A549 (cell line): Measurements from ENCODE around the gene SUGCT. TPM values are rescaled to one million over a fixed set of nuclear protein-coding genes. Genes with fewer than 3 reads are reported as not detected.
A peak's percentile ranks its signal among the peaks of the same experiment; 100 is the strongest.

ENCODE experiments used
- ATAC-seq, 2 experiments: fragments of 200-7000 bp in 1 of 2; fragments of >200 bp in 1 of 2; cut with Nextera tagmentation in 1 of 2; cut with Tn5 transposase in 1 of 2; 3 replicates each; pipeline versions ENCODE4 v1.8.0 to v1.9.1; 2018 to 2020; ENCODE audit warnings: mild to moderate bottlenecking in 1 of 2, moderate library complexity in 1 of 2
- CTCF ChIA-PET: fragments of 300-600 bp; sonication (Branson Sonifier 250); formaldehyde crosslinking; extraction: SDS; loops from one replicate; lab custom pipeline; 2021; ENCODE audit warnings: antibody characterized with exemption, inconsistent platforms; lab: Yijun Ruan, JAX
- POLR2A ChIA-PET: fragments of 350-600 bp; formaldehyde crosslinking; extraction: SDS; loops from one replicate; lab custom pipeline; 2021; ENCODE audit warnings: antibody characterized with exemption, inconsistent platforms; lab: Yijun Ruan, JAX
- DNase-seq, 2 experiments: peaks; one replicate each; pipeline versions ENCODE4 v3.0.0 to v3.0.0-alpha.2; 2011 to 2016; ENCODE audit warnings: low read depth in 1 of 2, low spot score in 1 of 2
- FAIRE-seq: peaks from 2 replicates; lab custom pipeline; 2011; peaks lifted over from hg19 to GRCh38; lab: Jason Lieb, UNC
- H3K27ac ChIP-seq, 2 experiments: fragments of >200 bp; sonication (Bioruptor Twin); formaldehyde crosslinking; 3 replicates each; pipeline ENCODE4 v1.5.1; 2016 to 2017
- H3K4me1 ChIP-seq: fragments of >200 bp; sonication (Bioruptor Twin); formaldehyde crosslinking; 3 replicates; pipeline ENCODE4 v1.6.1; 2016
- H3K4me2 ChIP-seq: fragments of >200 bp; sonication (Bioruptor Twin); formaldehyde crosslinking; 3 replicates; pipeline ENCODE4 v1.6.1; 2016
- H3K4me3 ChIP-seq: fragments of >200 bp; sonication (Bioruptor Twin); formaldehyde crosslinking; 3 replicates; pipeline ENCODE4 v1.5.1; 2016
- H3K9me3 ChIP-seq: fragments of >200 bp; sonication (Bioruptor Twin); formaldehyde crosslinking; 3 replicates; pipeline ENCODE4 v1.6.1; 2016
- CBX8 ChIP-seq: fragments of 200-600 bp; sonication (generic); IDR thresholded peaks from 2 replicates; pipeline ENCODE4 v1.6.1; 2016
- CEBPB ChIP-seq, 2 experiments: fragments of >200 bp in 1 of 2; sonication (Bioruptor Twin) in 1 of 2; formaldehyde crosslinking in 1 of 2; IDR thresholded peaks; 2 replicates each; pipeline ENCODE4 v1.6.1; 2012 to 2016
- CHD4 ChIP-seq: fragments of 200-600 bp; sonication (generic); IDR thresholded peaks from 2 replicates; pipeline ENCODE4 v1.6.1; 2016; ENCODE audit warnings: antibody characterized with exemption, mild to moderate bottlenecking, borderline replicate concordance
- CTCF ChIP-seq: fragments of >200 bp; sonication (Bioruptor Twin); formaldehyde crosslinking; IDR thresholded peaks from 3 replicates; pipeline ENCODE4 v1.5.1; 2016
- EP300 ChIP-seq, 2 experiments: fragments of >200 bp; sonication (Bioruptor Twin); formaldehyde crosslinking; IDR thresholded peaks; 2 replicates in 1 of 2; 3 replicates in 1 of 2; pipeline ENCODE4 v1.6.1; 2016 to 2017
- ESRRA ChIP-seq: fragments of 150-350 bp; IDR thresholded peaks from 2 replicates; pipeline ENCODE4 v1.6.1; 2014; ENCODE audit warnings: mild to moderate bottlenecking, low read length, borderline replicate concordance
- FOSL2 ChIP-seq, 2 experiments: fragments of 450-650 bp in 1 of 2; fragments of >200 bp in 1 of 2; sonication (Bioruptor Twin) in 1 of 2; formaldehyde crosslinking; IDR thresholded peaks; 2 replicates each; pipeline versions ENCODE4 v1.5.0 to v1.6.1; 2016 to 2020; ENCODE audit warnings: mild to moderate bottlenecking in 1 of 2, moderate library complexity in 1 of 2
- FOXS1 ChIP-seq: fragments of 250-450 bp; sonication (Bioruptor Pico); IDR thresholded peaks from 2 replicates; pipeline ENCODE4 v1.5.0; 2020; ENCODE audit warnings: mild to moderate bottlenecking, moderate library complexity
- GATA3 ChIP-seq: IDR thresholded peaks from 2 replicates; pipeline ENCODE4 v1.6.1; 2012; ENCODE audit warnings: borderline replicate concordance
- HOXA7 ChIP-seq: fragments of 250-450 bp; sonication (Bioruptor Pico); IDR thresholded peaks from 2 replicates; pipeline ENCODE4 v1.5.0; 2020; ENCODE audit warnings: mild to moderate bottlenecking, moderate library complexity
- HOXB5 ChIP-seq: fragments of 250-450 bp; sonication (Bioruptor Pico); IDR thresholded peaks from 2 replicates; pipeline ENCODE4 v1.5.0; 2020; ENCODE audit warnings: mild to moderate bottlenecking, moderate library complexity
- MAZ ChIP-seq: fragments of 150-350 bp; IDR thresholded peaks from 2 replicates; pipeline ENCODE4 v1.6.1; 2014; ENCODE audit warnings: antibody characterized with exemption, low read depth, low read length, borderline replicate concordance
- MYC ChIP-seq: IDR thresholded peaks from 2 replicates; pipeline ENCODE4 v1.6.1; 2012; ENCODE audit warnings: mild to moderate bottlenecking, inconsistent platforms, low read length, improper control_type of control experiment, borderline replicate concordance
- NFE2L2 ChIP-seq: fragments of 150-350 bp; conservative IDR thresholded peaks from 2 replicates; pipeline ENCODE4 v1.6.1; 2014; ENCODE audit warnings: low read length
- NR3C1 ChIP-seq: fragments of >200 bp; sonication (Bioruptor Twin); formaldehyde crosslinking; IDR thresholded peaks from 3 replicates; pipeline ENCODE4 v1.6.1; 2017
- PBX3 ChIP-seq: IDR thresholded peaks from 2 replicates; pipeline ENCODE4 v1.6.1; 2012
- PHF8 ChIP-seq: fragments of 200-600 bp; sonication (generic); IDR thresholded peaks from 2 replicates; pipeline ENCODE4 v1.6.1; 2016; ENCODE audit warnings: low read depth, mild to moderate bottlenecking, antibody characterized with exemption, moderate library complexity, borderline replicate concordance
- RAD21 ChIP-seq, 2 experiments: fragments of >200 bp in 1 of 2; sonication (Bioruptor Twin) in 1 of 2; formaldehyde crosslinking in 1 of 2; IDR thresholded peaks in 1 of 2; conservative IDR thresholded peaks in 1 of 2; 2 replicates in 1 of 2; 3 replicates in 1 of 2; pipeline ENCODE4 v1.6.1; 2012 to 2018; ENCODE audit warnings: inconsistent platforms in 1 of 2
- REST ChIP-seq: fragments of 200-600 bp; sonication (generic); IDR thresholded peaks from 2 replicates; pipeline ENCODE4 v1.6.1; 2016; ENCODE audit warnings: antibody characterized with exemption, mild to moderate bottlenecking, moderate library complexity
- RFX5 ChIP-seq: fragments of 450-650 bp; IDR thresholded peaks from 2 replicates; pipeline ENCODE4 v1.7.1; 2014; ENCODE audit warnings: antibody characterized with exemption, mild to moderate bottlenecking, moderate library complexity
- RNF2 ChIP-seq: fragments of 200-600 bp; sonication (generic); IDR thresholded peaks from 2 replicates; pipeline ENCODE4 v1.6.1; 2016; ENCODE audit warnings: low read depth, mild to moderate bottlenecking, antibody characterized with exemption, moderate library complexity, borderline replicate concordance
- SREBF2 ChIP-seq: fragments of 450-650 bp; IDR thresholded peaks from 2 replicates; pipeline ENCODE4 v1.6.1; 2014; ENCODE audit warnings: mild to moderate bottlenecking, moderate library complexity
- TFCP2L1 ChIP-seq: fragments of 250-450 bp; sonication (Bioruptor Pico); IDR thresholded peaks from 2 replicates; pipeline ENCODE4 v1.5.0; 2021; ENCODE audit warnings: mild to moderate bottlenecking
- TP53 ChIP-seq: fragments of 250-450 bp; sonication (Bioruptor Pico); IDR thresholded peaks from 2 replicates; pipeline ENCODE4 v1.5.0; 2021; ENCODE audit warnings: mild to moderate bottlenecking, moderate library complexity
- ZC3H11A ChIP-seq: fragments of 450-650 bp; IDR thresholded peaks from 2 replicates; pipeline ENCODE4 v1.6.1; 2014; ENCODE audit warnings: antibody characterized with exemption, mild to moderate bottlenecking
- ZSCAN20 ChIP-seq: fragments of 250-450 bp; sonication (Bioruptor Pico); IDR thresholded peaks from 2 replicates; pipeline ENCODE4 v1.8.0; 2022; ENCODE audit warnings: mild to moderate bottlenecking, moderate library complexity
- WGBS: methylation state at CpG from one replicate; pipeline ENCODE4 v1.1.6; 2017; ENCODE audit errors: missing lambda C conversion rate; 5-methylcytosine and 5-hydroxymethylcytosine counted together
- polyA minus RNA-seq: library from RNA; depleted of rRNA, polyadenylated mRNA; stranded (reverse); fragments of >200 nt; gene quantifications from 2 replicates; pipeline ENCODE4 v1.2.3, GENCODE V29; 2011; rRNA and poly(A)+ RNA removed
- polyA plus RNA-seq, 4 experiments: library from polyadenylated mRNA; depleted of rRNA in 3 of 4; stranded (reverse); fragments of >200 nt; fragmentation: RNase III in 1 of 4; extraction: RNeasy Plus Mini Kit Qiagen cat#74134 plus additional on column Dnase treatment in 1 of 4; gene quantifications; 2 replicates in 3 of 4; 3 replicates in 1 of 4; pipeline ENCODE4 v1.2.3, GENCODE V29; 2011 to 2017
- TF ChIP-seq, protein P1 (sequence below): fragments of 250-450 bp; sonication (Bioruptor Pico); IDR thresholded peaks from 2 replicates; pipeline ENCODE4 v1.5.0; 2020; ENCODE audit warnings: low read depth, mild to moderate bottlenecking, moderate library complexity
- TF ChIP-seq, protein P2 (sequence below): fragments of >200 bp; sonication (Bioruptor Twin); formaldehyde crosslinking; IDR thresholded peaks from 3 replicates; pipeline ENCODE4 v1.6.1; 2016

SUGCT gene
- polyA plus RNA-seq (2011; rRNA removed) (1.4 and 1.6 TPM in 2 replicates), polyA plus RNA-seq (2017; fragmentation: RNase III; extraction: RNeasy Plus Mini Kit Qiagen cat#74134 plus additional on column Dnase treatment) (1.1 to 1.4 TPM (median 1.3 TPM) in 3 replicates), polyA minus RNA-seq (0.34 and 1.1 TPM in 2 replicates)
- 0.40 and 0.45 TPM in 2 replicates for polyA plus RNA-seq (2012; cell fraction: cytosol; rRNA removed)
- polyA plus RNA-seq (2012; cell fraction: nucleus; rRNA removed): 0.18 and 0.24 TPM in 2 replicates

DNA sequence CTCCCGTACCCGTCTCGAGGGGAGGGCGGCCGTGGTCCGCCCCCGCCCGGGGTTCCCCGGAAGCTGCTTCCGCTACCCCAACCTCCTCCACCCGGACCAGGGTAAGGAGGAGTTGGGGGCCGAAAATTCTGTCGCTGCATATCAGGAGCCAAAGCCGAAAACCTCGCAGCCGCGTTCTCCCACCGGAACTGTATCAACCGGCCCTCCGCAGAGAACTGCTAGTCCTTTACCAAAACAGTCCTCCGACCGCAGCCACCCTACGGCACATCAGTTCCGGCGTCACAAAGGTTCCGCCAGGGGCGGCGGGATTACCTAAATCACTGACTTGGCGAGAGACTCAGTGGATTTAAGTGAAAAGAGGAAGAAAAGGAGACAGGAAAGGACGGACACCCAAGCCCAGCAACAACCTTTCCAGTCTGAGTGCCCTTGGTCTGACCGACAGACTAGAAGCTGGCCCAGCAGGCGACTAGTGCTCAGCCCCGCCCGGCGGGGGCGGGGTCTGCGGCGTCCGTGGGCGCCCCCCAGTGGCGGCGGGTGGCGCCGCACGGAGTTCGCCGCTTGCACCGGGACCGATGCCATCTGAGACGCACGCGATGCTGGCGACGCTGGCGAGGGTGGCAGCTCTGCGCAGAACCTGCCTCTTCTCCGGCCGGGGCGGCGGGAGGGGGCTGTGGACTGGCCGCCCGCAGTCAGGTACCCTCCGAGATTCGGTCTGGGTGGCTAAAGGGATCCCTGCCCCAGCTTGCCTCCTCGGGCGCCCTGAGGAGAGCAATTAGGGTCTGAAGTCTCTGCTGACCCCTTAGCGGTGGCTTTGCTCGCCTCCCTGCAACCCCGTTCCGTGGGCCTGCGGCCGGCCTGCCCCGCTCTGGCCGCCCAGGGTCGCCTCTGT, at the start of gene SUGCT, which contains the start of gene MPLKIP:
SUGCT (plus strand) TSS at position 578 of the 889 bp plus-strand sequence.
MPLKIP (minus strand) TSS at position 195 of the 889 bp plus-strand sequence; CDS start at position 140, 55 bp downstream.
- H3K4me1 ChIP-seq: peaks cover 13% of the 10 kb centered on the region; the same call in 2 of the 3 replicates
- H3K27ac ChIP-seq: peak within 1 kb of the TSS; percentile 83 to 91
- WGBS: 1% methylated on average over 32 of the region's 75 CpGs
- TF ChIP-seq MAZ (peak; percentile 97), CEBPB (IDR thresholded peaks at IDR 0.05) (no peak), HOXA7 (CRISPR knock-in tag) (no peak), PBX3 (peak; percentile 50; the same call in 1 of the 2 replicates), RNF2 (0 out of 2 replicates have a peak, but pooled peaks have one; percentile 48), NR3C1 (no peak), ZC3H11A (peak; percentile 47; the same call in 1 of the 2 replicates), GATA3 (no peak), RFX5 (peak; percentile 62; the same call in 1 of the 2 replicates), CHD4 (no peak), RAD21 (conservative IDR thresholded peaks at IDR 0.05 in 1 of 2, IDR thresholded peaks at IDR 0.05 in 1 of 2) (peak; percentile 8 to 50; a peak in 3 of 5 replicates), ESRRA (peak; percentile 30), FOXS1 (CRISPR knock-in tag) (no peak), CTCF (peak; percentile 95), PHF8 (peak; percentile 98), SREBF2 (no peak), CBX8 (no peak), TFCP2L1 (peak; percentile 85; the same call in 1 of the 2 replicates), REST (peak; percentile 38; the same call in 1 of the 2 replicates), TP53 (CRISPR knock-in tag) (0 out of 2 replicates have a peak, but pooled peaks have one; percentile 8), EP300 (IDR thresholded peaks at IDR 0.05) (no peak), MYC (no peak), ZSCAN20 (CRISPR knock-in tag) (no peak), NFE2L2 (no peak), FOSL2 (IDR thresholded peaks at IDR 0.05) (no peak), FOSL2 (CRISPR knock-in tag; IDR thresholded peaks at IDR 0.05) (peak; percentile 46), HOXB5 (peak; percentile 35; the same call in 1 of the 2 replicates)
- TF ChIP-seq, protein P1, sequence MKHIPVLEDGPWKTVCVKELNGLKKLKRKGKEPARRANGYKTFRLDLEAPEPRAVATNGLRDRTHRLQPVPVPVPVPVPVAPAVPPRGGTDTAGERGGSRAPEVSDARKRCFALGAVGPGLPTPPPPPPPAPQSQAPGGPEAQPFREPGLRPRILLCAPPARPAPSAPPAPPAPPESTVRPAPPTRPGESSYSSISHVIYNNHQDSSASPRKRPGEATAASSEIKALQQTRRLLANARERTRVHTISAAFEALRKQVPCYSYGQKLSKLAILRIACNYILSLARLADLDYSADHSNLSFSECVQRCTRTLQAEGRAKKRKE (CRISPR knock-in tag): 0 out of 2 replicates have a peak, but pooled peaks have one; percentile 51
- TF ChIP-seq, protein P2, sequence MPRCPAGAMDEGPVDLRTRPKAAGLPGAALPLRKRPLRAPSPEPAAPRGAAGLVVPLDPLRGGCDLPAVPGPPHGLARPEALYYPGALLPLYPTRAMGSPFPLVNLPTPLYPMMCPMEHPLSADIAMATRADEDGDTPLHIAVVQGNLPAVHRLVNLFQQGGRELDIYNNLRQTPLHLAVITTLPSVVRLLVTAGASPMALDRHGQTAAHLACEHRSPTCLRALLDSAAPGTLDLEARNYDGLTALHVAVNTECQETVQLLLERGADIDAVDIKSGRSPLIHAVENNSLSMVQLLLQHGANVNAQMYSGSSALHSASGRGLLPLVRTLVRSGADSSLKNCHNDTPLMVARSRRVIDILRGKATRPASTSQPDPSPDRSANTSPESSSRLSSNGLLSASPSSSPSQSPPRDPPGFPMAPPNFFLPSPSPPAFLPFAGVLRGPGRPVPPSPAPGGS: peak; percentile 65; the same call in 2 of the 3 replicates

More for the DNA sequence above, at the start of gene SUGCT, which contains the start of gene MPLKIP:
- peak; percentile 91 to 93 for ATAC-seq
- H3K4me2 ChIP-seq: peak within 1 kb of the TSS; percentile 95
- ChIA-PET CTCF (interaction anchor here (0.6 to 3.1 kb wide), 27 partner anchors 9 to 556 kb away, joined by 3 to 12 read pairs (median 4); no protein-coding TSS in a partner anchor), POLR2A (interaction anchor here (0.8 to 1.3 kb wide), 4 partner anchors 17 to 1571 kb away, joined by 3 to 6 read pairs (median 3); no protein-coding TSS in a partner anchor)
- FAIRE-seq: no peak
- peak within 1 kb of the TSS; percentile 94 for H3K4me3 ChIP-seq
- H3K9me3 ChIP-seq: no peaks in the 10 kb centered on the region
- peak; percentile 82 to 90 for DNase-seq
